Measurements from ENCODE around the gene RNASE9.
"Not testable (repeated sequence)": the region's sequence is repeated elsewhere in the genome, so short reads cannot be mapped to it uniquely, and the experiment has no call there.

The RNASE9 gene

GRCh38 chr14:20516921-20517320, 43.9 kb downstream of the RNASE9 start:
- no peak for DNase-seq (ENCODE audit: low spot score)

- no peak for DNase-seq (ENCODE audit: low spot score)
These were observed 45.0 kb downstream of the RNASE9 start for GRCh38 chr14:20515846-20516245.

GRCh38 chr14:20512177-20512905, 48.5 kb downstream of the RNASE9 start:
- no peak for DNase-seq (ENCODE audit: low spot score)

- DNase-seq (ENCODE audit: low spot score), result no peak
These were observed 52.5 kb downstream of the RNASE9 start for GRCh38 chr14:20508367-20508766.

- DNase-seq (ENCODE audit: low spot score), result not testable (repeated sequence)
These were observed 53.3 kb downstream of the RNASE9 start for GRCh38 chr14:20507537-20507936.

GRCh38 chr14:20506752-20507151, 54.1 kb downstream of the RNASE9 start:
- DNase-seq (ENCODE audit: low spot score), result not testable (repeated sequence)

GRCh38 chr14:20506276-20506675, 54.6 kb downstream of the RNASE9 start:
- not testable (repeated sequence) for DNase-seq (ENCODE audit: low spot score)

All from germinal center (tissue), 1 donor.